Transverse colon (tissue), 4 donors: ENCODE measurements around the gene CCDC188. TPM values are rescaled to one million over a fixed set of nuclear protein-coding genes. Genes with fewer than 3 reads are reported as not detected.

Experiments used
- DNase-seq: peaks from one replicate; pipeline ENCODE4 v3.0.0-alpha.2; 2019
- H3K27ac ChIP-seq, 4 donors: fragments of 200-600 bp; sonication (generic); 2 replicates each; pipeline ENCODE4 v1.5.1; 2016 to 2018; ENCODE audit warnings: inconsistent platforms in 4 of 4
- H3K27me3 ChIP-seq: fragments of 200-600 bp; sonication (generic); 2 replicates; pipeline ENCODE4 v1.5.1; 2017; ENCODE audit warnings: inconsistent platforms
- H3K36me3 ChIP-seq, 4 donors: fragments of 200-600 bp; sonication (generic); 2 replicates each; pipeline ENCODE4 v1.5.1; 2017 to 2019; ENCODE audit warnings: inconsistent platforms in 4 of 4
- H3K4me1 ChIP-seq, 4 donors: fragments of 200-600 bp; sonication (generic); 2 replicates each; pipeline ENCODE4 v1.5.1; 2017 to 2020; ENCODE audit warnings: inconsistent platforms in 4 of 4
- H3K4me3 ChIP-seq, 4 donors: fragments of 200-600 bp; sonication (generic); 1 replicate in 1 of 4; 2 replicates in 3 of 4; pipeline versions ENCODE4 v1.5.1 to v1.6.1; 2017 to 2019; ENCODE audit warnings: inconsistent platforms in 4 of 4
- H3K9me3 ChIP-seq, 2 donors: fragments of 200-600 bp; sonication (generic); 2 replicates each; pipeline ENCODE4 v1.5.1; 2017 to 2019; ENCODE audit warnings: inconsistent platforms in 2 of 2
- CTCF ChIP-seq, 5 experiments: fragments of 200-600 bp in 3 of 5; fragments of 450-650 bp in 2 of 5; sonication (generic) in 3 of 5; IDR thresholded peaks; 1 replicate in 2 of 5; 2 replicates in 3 of 5; pipeline ENCODE4 v1.5.1; 2016 to 2017; ENCODE audit warnings: antibody characterized with exemption in 5 of 5, inconsistent platforms in 3 of 5, mild to moderate bottlenecking in 2 of 5, moderate library complexity in 1 of 5
- EP300 ChIP-seq: sonication (generic); formaldehyde crosslinking; IDR thresholded peaks from one replicate; pipeline ENCODE4 v1.6.1; 2017; ENCODE audit warnings: antibody characterized with exemption, low read depth
- POLR2A ChIP-seq: fragments of 450-650 bp; IDR thresholded peaks from one replicate; pipeline ENCODE4 v1.6.1; 2016; ENCODE audit warnings: antibody characterized with exemption, mild to moderate bottlenecking, moderate library complexity
- POLR2AphosphoS5 ChIP-seq, 3 donors: sonication (generic); formaldehyde crosslinking; IDR thresholded peaks; one replicate each; pipeline ENCODE4 v1.6.1; 2016; ENCODE audit warnings: antibody characterized with exemption in 3 of 3
- WGBS, 2 donors: methylation state at CpG; one replicate each; pipeline ENCODE4 v1.1.5; 2018; ENCODE audit warnings: low coverage in 1 of 2; 5-methylcytosine and 5-hydroxymethylcytosine counted together
- in situ Hi-C, 4 donors: fragments of 200-750 bp; cut with MboI; loops; one replicate each; pipeline versions ENCODE4 v1.15.0 to v1.15.1; 2017; ENCODE audit warnings: low sequenced_read_pairs in 3 of 4, low pct_ligation_motif_present in 1 of 4, low pct_unique_long_range_greater_than_20kb in 1 of 4
- intact Hi-C: fragments of 100-400 bp; cut with DNase I; formaldehyde crosslinking; loops from one replicate; pipeline ENCODE4 v1.15.1; 2023; ENCODE audit warnings: low total_unique reads
- total RNA-seq, 4 donors: library from RNA; depleted of rRNA; stranded (reverse); fragments of >200 nt; gene quantifications; one replicate each; pipeline ENCODE4 v1.1.0, GENCODE V29; 2016

CCDC188 gene
- total RNA-seq, 4 donors from 2014 or later, result 0.41 TPM; not detected in 3

- no peaks in the 10 kb centered on the region for H3K27me3 ChIP-seq
- no peak for TF ChIP-seq POLR2A
- no peak for TF ChIP-seq EP300
- no peak for TF ChIP-seq CTCF (IDR thresholded peaks at IDR 0.05)
- TF ChIP-seq POLR2AphosphoS5 (IDR thresholded peaks at IDR 0.05), result no peak
- in situ Hi-C loops, result no loop called here
- no peaks in the 10 kb centered on the region for H3K4me1 ChIP-seq
- H3K9me3 ChIP-seq, result no peaks in the 10 kb centered on the region
- no peak overlapping the region for H3K4me3 ChIP-seq
- intact Hi-C loops, result no loop called here
- no peaks in the 10 kb centered on the region for H3K36me3 ChIP-seq
- DNase-seq, result no peak
- H3K27ac ChIP-seq, result no peak overlapping the region
- 71% methylated on average over 8 of the region's 10 CpGs; no CpG with 5 or more reads in 1 of the 2 donors for WGBS, 2 donors
Observed at GRCh38 chr22:20191000-20191515, 40.2 kb upstream of the CCDC188 start.

- TF ChIP-seq EP300 (no peak), POLR2AphosphoS5 (IDR thresholded peaks at IDR 0.05) (no peak), POLR2A (no peak), CTCF (IDR thresholded peaks at IDR 0.05) (no peak)
- Histone ChIP-seq H3K27ac (no peak overlapping the region), H3K27me3 (peaks cover 3% of the 10 kb centered on the region), H3K9me3 (no peaks in the 10 kb centered on the region), H3K4me1 (no peaks in the 10 kb centered on the region), H3K36me3 (no peaks in the 10 kb centered on the region), H3K4me3 (no peak overlapping the region)
- DNase-seq, result no peak
- intact Hi-C loops, result no loop called here
- in situ Hi-C loops, result no loop called here
- WGBS, 2 donors, result 92 to 100% methylated on average over 1 to 4 of the region's 6 CpGs
Observed at GRCh38 chr22:20188567-20188877, 37.7 kb upstream of the CCDC188 start.

GRCh38 chr22:20187777-20188566 is 37.1 kb upstream of the CCDC188 start:
- in situ Hi-C loops, result no loop called here

More at GRCh38 chr22:20187777-20188566, 37.1 kb upstream of the CCDC188 start:
- no peaks in the 10 kb centered on the region for H3K9me3 ChIP-seq
- peaks cover 3% of the 10 kb centered on the region for H3K27me3 ChIP-seq
- H3K4me3 ChIP-seq, result no peak overlapping the region
- intact Hi-C loops, result no loop called here
- no peak for TF ChIP-seq POLR2AphosphoS5 (IDR thresholded peaks at IDR 0.05)
- no peak for TF ChIP-seq EP300
- no peak for TF ChIP-seq POLR2A
- no peak for TF ChIP-seq CTCF (IDR thresholded peaks at IDR 0.05)
- no peaks in the 10 kb centered on the region for H3K4me1 ChIP-seq
- H3K36me3 ChIP-seq, result no peaks in the 10 kb centered on the region
- DNase-seq, result no peak
- WGBS, 2 donors, result 90% methylated on average over 10 of the region's 12 CpGs; no CpG with 5 or more reads in 1 of the 2 donors
- H3K27ac ChIP-seq, result no peak overlapping the region
